ENCODE data around the gene MED27.

The MED27 gene

GRCh38 chr9:131874447-131874846 is 205.2 kb downstream of the MED27 start:
- DNase-seq = no peak

GRCh38 chr9:131873891-131874440 is 205.7 kb downstream of the MED27 start:
- peak; percentile 23 for DNase-seq

GRCh38 chr9:131873335-131873734 is 206.3 kb downstream of the MED27 start:
- peak; percentile 92 for DNase-seq

- no peak for DNase-seq
These were observed 207.0 kb downstream of the MED27 start for GRCh38 chr9:131872702-131873101.

- no peak for DNase-seq
These were observed 207.7 kb downstream of the MED27 start for GRCh38 chr9:131872006-131872405.

- DNase-seq = peak; percentile 58
These were observed 209.5 kb downstream of the MED27 start for GRCh38 chr9:131870156-131870555.

GRCh38 chr9:131869348-131869747 is 210.3 kb downstream of the MED27 start:
- peak; percentile 82 for DNase-seq

GRCh38 chr9:131868766-131869165 is 210.9 kb downstream of the MED27 start:
- DNase-seq = no peak

GRCh38 chr9:131867611-131868192 is 212.0 kb downstream of the MED27 start:
- DNase-seq = no peak

GRCh38 chr9:131865446-131866195 is 214.0 kb downstream of the MED27 start:
- DNase-seq = no peak

GRCh38 chr9:131864531-131864930 is 215.1 kb downstream of the MED27 start:
- DNase-seq = no peak

GRCh38 chr9:131863306-131863896 is 216.3 kb downstream of the MED27 start:
- DNase-seq = no peak

- peak; percentile 22 for DNase-seq
These were observed 217.4 kb downstream of the MED27 start for GRCh38 chr9:131862261-131862660.

- DNase-seq = no peak
These were observed 219.2 kb downstream of the MED27 start for GRCh38 chr9:131860430-131860829.

- DNase-seq = peak; percentile 64
These were observed 221.5 kb downstream of the MED27 start for GRCh38 chr9:131858147-131858546.

- DNase-seq = peak; percentile 8
These were observed 223.6 kb downstream of the MED27 start for GRCh38 chr9:131856105-131856504.

GRCh38 chr9:131854896-131855613 is 224.6 kb downstream of the MED27 start:
- peak; percentile 68 for DNase-seq

GRCh38 chr9:131854334-131854733 is 225.3 kb downstream of the MED27 start:
- no peak for DNase-seq

GRCh38 chr9:131853434-131853833 is 226.2 kb downstream of the MED27 start:
- DNase-seq = no peak

GRCh38 chr9:131851414-131851813 is 228.3 kb downstream of the MED27 start:
- no peak for DNase-seq

GRCh38 chr9:131849391-131849790 is 230.3 kb downstream of the MED27 start:
- DNase-seq = no peak

- no peak for DNase-seq
These were observed 231.0 kb downstream of the MED27 start for GRCh38 chr9:131848570-131849160.

All from NCI-H82 (cell line).